Measurements from ENCODE around the gene ZNF581.

ZNF581 gene

GRCh38 chr19:55679343-55680257 is 36.2 kb downstream of the ZNF581 start:
- Mint-ChIP-seq H3K4me3 (no peak overlapping the region), H3K27ac (ENCODE audit: low read depth) (peak overlapping the region; percentile 86), H3K9me3 (no peaks in the 10 kb centered on the region), H3K27me3 (no peaks in the 10 kb centered on the region), H3K4me1 (peaks cover 49% of the 10 kb centered on the region), H3K36me3 (ENCODE audit: insufficient read depth) (peaks cover 24% of the 10 kb centered on the region)
- DNase-seq (ENCODE audit: low spot score in 2 of 2) (no peak), ATAC-seq (replicated peaks; ENCODE audit: extremely low read depth, poor library complexity, severe bottlenecking) (no peak)

DNA sequence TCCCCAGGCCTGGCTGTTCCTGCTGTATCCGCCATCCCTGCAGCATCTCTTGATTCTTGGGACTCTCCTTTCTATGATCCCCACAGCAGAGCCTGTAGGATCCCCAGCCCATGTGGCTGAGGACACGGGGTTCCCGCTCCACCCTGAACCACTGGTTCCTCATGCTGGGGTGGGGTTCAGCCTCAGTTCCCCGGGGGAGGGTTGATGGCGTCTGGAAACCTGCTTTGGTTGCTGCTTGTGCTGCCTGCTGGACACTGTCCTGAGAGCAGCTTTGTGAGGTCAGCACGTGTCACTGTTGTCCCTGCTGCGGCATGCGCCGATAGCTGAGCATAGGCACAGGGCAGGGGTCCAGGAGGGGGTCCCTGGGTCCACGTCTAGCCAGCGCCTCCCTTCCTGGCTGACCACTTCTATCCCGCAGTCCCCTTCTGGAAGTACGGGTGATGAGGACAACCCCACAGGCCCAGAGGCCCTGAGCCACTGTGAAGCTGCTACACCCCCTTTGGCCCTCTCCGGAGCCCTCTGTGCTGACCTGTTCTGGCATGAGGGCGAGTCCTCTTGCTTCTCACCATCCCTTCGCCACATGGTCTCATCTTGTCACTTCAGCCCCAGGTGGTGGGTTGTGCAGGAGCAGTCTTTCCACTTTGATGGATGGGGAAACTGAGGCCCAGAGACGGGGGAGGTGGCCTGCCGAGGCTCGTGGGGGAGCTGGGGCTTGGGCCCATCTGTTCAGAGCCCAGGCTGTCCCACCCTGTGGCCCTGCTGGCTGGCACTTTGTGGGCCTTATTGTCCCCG is 37.1 kb downstream of the ZNF581 start:
- no peaks in the 10 kb centered on the region for H3K9me3 Mint-ChIP-seq
- DNase-seq (ENCODE audit: low spot score in 2 of 2): no peak
- peaks cover 45% of the 10 kb centered on the region for H3K4me1 Mint-ChIP-seq
- H3K36me3 Mint-ChIP-seq (ENCODE audit: insufficient read depth): peaks cover 19% of the 10 kb centered on the region
- no peak overlapping the region for H3K4me3 Mint-ChIP-seq
- no peak overlapping the region for H3K27ac Mint-ChIP-seq (ENCODE audit: low read depth)
- no peak for ATAC-seq (replicated peaks; ENCODE audit: extremely low read depth, poor library complexity, severe bottlenecking)
- H3K27me3 Mint-ChIP-seq: no peaks in the 10 kb centered on the region

- Mint-ChIP-seq H3K27me3 (no peaks in the 10 kb centered on the region), H3K4me3 (no peak overlapping the region), H3K36me3 (ENCODE audit: insufficient read depth) (peaks cover 20% of the 10 kb centered on the region), H3K27ac (ENCODE audit: low read depth) (no peak overlapping the region), H3K4me1 (peaks cover 46% of the 10 kb centered on the region), H3K9me3 (no peaks in the 10 kb centered on the region)
- DNase-seq (ENCODE audit: low spot score in 2 of 2) (no peak), ATAC-seq (replicated peaks; ENCODE audit: extremely low read depth, poor library complexity, severe bottlenecking) (no peak)
Observed at GRCh38 chr19:55681131-55682092, 38.0 kb downstream of the ZNF581 start.

DNA sequence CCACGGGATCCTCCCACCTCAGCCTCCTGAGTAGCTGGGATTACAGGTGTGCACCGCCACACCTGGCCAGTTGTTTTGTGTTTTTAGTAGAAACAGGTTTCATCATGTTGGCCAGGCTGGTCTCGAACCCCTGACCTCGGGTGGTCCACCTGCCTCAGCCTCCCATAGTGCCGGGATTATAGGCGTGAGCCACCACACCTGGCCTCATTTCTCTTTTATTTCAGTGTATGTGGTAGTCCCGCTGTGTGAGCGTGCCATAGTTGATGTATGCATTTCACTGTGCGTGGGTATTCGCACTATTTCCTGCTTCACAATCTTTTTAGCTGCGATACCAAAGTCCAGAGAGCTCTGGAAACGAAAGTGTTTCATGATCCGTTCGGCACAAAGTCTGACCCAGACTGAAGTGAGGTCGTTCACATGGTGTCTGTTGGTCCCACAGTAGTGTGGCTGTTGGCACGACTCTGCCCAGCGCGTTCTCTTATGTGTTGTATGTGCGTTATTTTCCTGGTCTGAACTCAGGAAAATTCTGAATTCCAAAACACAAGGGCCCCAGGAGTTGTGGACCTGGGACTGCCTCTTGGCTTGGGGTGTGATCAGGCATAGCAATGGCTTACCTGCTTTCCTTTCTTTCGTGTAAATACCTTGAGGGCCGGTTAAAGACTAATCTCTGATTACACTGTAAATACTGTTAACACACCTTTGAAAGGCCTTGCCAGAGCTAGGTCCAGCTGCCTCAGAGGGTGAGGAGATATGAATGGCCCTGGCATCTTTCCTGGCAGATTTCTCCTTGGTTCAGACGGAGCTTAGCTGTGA is 40.2 kb downstream of the ZNF581 start:
- H3K4me3 Mint-ChIP-seq: no peak overlapping the region
- no peaks in the 10 kb centered on the region for H3K27me3 Mint-ChIP-seq
- no peak for ATAC-seq (replicated peaks; ENCODE audit: extremely low read depth, poor library complexity, severe bottlenecking)
- DNase-seq (ENCODE audit: low spot score in 2 of 2): no peak
- no peak overlapping the region for H3K27ac Mint-ChIP-seq (ENCODE audit: low read depth)
- H3K9me3 Mint-ChIP-seq: no peaks in the 10 kb centered on the region
- peaks cover 15% of the 10 kb centered on the region for H3K36me3 Mint-ChIP-seq (ENCODE audit: insufficient read depth)
- peaks cover 28% of the 10 kb centered on the region for H3K4me1 Mint-ChIP-seq

- no peak for ATAC-seq (replicated peaks; ENCODE audit: extremely low read depth, poor library complexity, severe bottlenecking)
- H3K27ac Mint-ChIP-seq (ENCODE audit: low read depth): peak overlapping the region; percentile 35
- no peak overlapping the region for H3K4me3 Mint-ChIP-seq
- peaks cover 19% of the 10 kb centered on the region for H3K4me1 Mint-ChIP-seq
- H3K9me3 Mint-ChIP-seq: no peaks in the 10 kb centered on the region
- DNase-seq (ENCODE audit: low spot score in 2 of 2): no peak
- H3K36me3 Mint-ChIP-seq (ENCODE audit: insufficient read depth): peaks cover 16% of the 10 kb centered on the region
- no peaks in the 10 kb centered on the region for H3K27me3 Mint-ChIP-seq
Observed at GRCh38 chr19:55684946-55685681, 41.7 kb downstream of the ZNF581 start.

- H3K27me3 Mint-ChIP-seq: no peaks in the 10 kb centered on the region
- peak overlapping the region; percentile 35 for H3K27ac Mint-ChIP-seq (ENCODE audit: low read depth)
- no peak for ATAC-seq (replicated peaks; ENCODE audit: extremely low read depth, poor library complexity, severe bottlenecking)
- no peak for DNase-seq (ENCODE audit: low spot score in 2 of 2)
- H3K4me1 Mint-ChIP-seq: peaks cover 12% of the 10 kb centered on the region
- H3K4me3 Mint-ChIP-seq: no peak overlapping the region
- H3K9me3 Mint-ChIP-seq: no peaks in the 10 kb centered on the region
- peaks cover 17% of the 10 kb centered on the region for H3K36me3 Mint-ChIP-seq (ENCODE audit: insufficient read depth)
Observed at GRCh38 chr19:55685776-55686175, 42.3 kb downstream of the ZNF581 start.

DNA sequence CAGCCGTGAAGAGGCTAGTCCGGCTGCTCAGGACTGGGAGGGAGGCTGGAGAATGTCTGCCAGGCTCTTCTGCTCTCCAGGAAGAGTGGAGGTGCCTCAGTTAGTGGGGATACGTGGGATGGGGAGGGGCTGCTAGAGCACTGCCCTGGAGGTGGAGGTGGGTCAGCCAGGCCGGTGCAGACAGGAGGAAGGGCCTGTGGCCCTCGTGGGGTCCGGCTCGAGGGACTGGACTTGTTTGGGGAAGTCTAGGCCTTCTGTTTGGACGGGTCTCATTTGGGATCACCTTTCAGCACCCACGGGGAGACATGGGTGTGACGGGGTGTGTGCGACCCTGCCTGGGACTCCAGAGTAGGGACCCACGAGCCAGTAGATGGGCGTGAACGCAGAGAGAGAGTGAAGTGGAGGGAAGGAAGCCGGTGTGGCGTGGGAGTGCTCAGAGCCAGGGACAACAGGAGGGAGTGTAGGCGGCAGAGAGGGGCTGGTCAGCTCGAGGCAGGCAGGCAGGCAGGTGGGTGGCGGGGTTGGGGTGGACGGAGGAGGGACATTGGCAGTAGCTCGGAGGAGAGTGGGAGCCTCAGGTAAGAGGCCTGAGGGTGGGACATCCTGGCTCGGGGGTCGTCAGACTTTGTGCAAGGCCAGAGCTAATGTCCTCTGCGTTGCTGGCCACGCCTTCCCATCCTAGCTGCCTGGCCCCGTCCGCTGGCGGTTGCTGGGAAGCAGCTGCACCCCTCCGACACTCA is 43.0 kb downstream of the ZNF581 start:
- H3K36me3 Mint-ChIP-seq (ENCODE audit: insufficient read depth): peaks cover 19% of the 10 kb centered on the region
- H3K9me3 Mint-ChIP-seq: no peaks in the 10 kb centered on the region
- ATAC-seq (replicated peaks; ENCODE audit: extremely low read depth, poor library complexity, severe bottlenecking) (no peak), DNase-seq (ENCODE audit: low spot score in 2 of 2) (no peak)
- H3K27me3 Mint-ChIP-seq: no peaks in the 10 kb centered on the region
- no peak overlapping the region for H3K4me3 Mint-ChIP-seq
- peaks cover 11% of the 10 kb centered on the region for H3K4me1 Mint-ChIP-seq
- H3K27ac Mint-ChIP-seq (ENCODE audit: low read depth): peak overlapping the region; percentile 35

DNA sequence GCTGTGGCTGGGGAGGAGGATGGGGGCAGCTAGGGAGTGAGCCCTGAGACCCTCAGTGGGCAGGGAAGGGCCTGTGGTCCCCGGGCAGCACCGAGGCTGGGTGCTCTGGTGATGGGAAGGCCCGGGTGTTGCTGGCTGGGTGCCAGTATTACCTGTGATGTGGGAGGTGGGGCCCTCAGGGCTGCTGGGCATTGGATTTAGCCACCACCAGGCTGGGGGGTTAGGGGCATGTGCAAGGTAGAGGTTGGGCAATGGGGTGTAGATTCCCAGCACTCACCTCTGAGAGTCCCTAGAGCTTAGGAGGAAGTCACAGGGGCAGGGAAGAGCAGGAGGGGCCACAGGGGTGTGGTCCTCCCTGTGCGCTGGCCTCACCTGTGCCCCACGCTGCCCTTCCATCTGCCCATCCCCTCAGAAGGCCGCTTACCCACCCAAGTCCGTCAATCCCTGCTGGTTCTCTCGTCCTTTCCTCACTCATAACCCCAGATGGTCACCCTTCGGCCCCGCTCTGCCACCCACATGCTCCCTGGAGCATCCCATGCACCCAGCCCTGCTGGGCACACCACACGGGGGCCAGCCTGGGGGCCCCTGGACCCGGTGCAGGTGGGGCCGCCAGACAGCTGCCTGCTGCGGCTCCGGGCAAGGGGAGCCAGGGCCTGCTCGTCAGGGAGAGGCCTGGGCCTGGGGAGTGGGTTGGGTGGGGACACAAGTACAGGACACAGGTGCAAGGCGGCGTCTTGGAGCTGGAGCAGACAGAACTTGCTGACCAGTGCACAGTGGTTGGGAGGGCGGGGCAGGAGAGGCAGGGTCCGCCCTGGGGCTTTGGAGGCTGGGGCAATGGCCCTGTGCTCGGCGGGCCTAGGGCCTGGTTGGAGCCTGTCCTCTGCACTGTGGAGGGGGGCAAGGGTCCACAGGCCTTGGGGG is 44.1 kb downstream of the ZNF581 start:
- Mint-ChIP-seq H3K36me3 (ENCODE audit: insufficient read depth) (peaks cover 16% of the 10 kb centered on the region), H3K4me3 (no peak overlapping the region), H3K4me1 (peaks cover 11% of the 10 kb centered on the region), H3K9me3 (no peaks in the 10 kb centered on the region), H3K27me3 (no peaks in the 10 kb centered on the region), H3K27ac (ENCODE audit: low read depth) (no peak overlapping the region)
- no peak for ATAC-seq (replicated peaks; ENCODE audit: extremely low read depth, poor library complexity, severe bottlenecking)
- no peak for DNase-seq (ENCODE audit: low spot score in 2 of 2)

GRCh38 chr19:55688422-55689218 is 45.2 kb downstream of the ZNF581 start:
- no peaks in the 10 kb centered on the region for H3K9me3 Mint-ChIP-seq
- DNase-seq (ENCODE audit: low spot score in 2 of 2) (no peak), ATAC-seq (replicated peaks; ENCODE audit: extremely low read depth, poor library complexity, severe bottlenecking) (no peak)
- H3K4me3 Mint-ChIP-seq: no peak overlapping the region
- H3K27me3 Mint-ChIP-seq: no peaks in the 10 kb centered on the region
- H3K36me3 Mint-ChIP-seq (ENCODE audit: insufficient read depth): peaks cover 15% of the 10 kb centered on the region
- H3K4me1 Mint-ChIP-seq: peaks cover 11% of the 10 kb centered on the region
- no peak overlapping the region for H3K27ac Mint-ChIP-seq (ENCODE audit: low read depth)

Data from central memory CD8-positive, alpha-beta T cell (primary cell).